Activated CD8-positive, alpha-beta memory T cell treated with anti-CD3 and anti-CD28 coated beads, Interleukin-2, amount 50 U/mL, for 24 hours (primary cell): Measurements from ENCODE around the gene SLMAP.

Experiments
- DNase-seq: peaks from one replicate; pipeline ENCODE4 v3.0.0-alpha.2; 2020; ENCODE audit errors: extremely low read depth

The SLMAP gene

GRCh38 chr3:57943525-57944495 lies 187.7 kb downstream of the SLMAP start:
- DNase-seq = no peak

GRCh38 chr3:57946970-57947381 lies 190.9 kb downstream of the SLMAP start:
- DNase-seq = no peak

- DNase-seq = no peak
These were observed 192.1 kb downstream of the SLMAP start for GRCh38 chr3:57948080-57948671.

- DNase-seq = no peak
These were observed 192.7 kb downstream of the SLMAP start for GRCh38 chr3:57948781-57949242.

- DNase-seq = no peak
These were observed 193.2 kb downstream of the SLMAP start for GRCh38 chr3:57949344-57949743.

- no peak for DNase-seq
These were observed 193.9 kb downstream of the SLMAP start for GRCh38 chr3:57949785-57950615.

GRCh38 chr3:57951066-57951882 lies 195.2 kb downstream of the SLMAP start:
- no peak for DNase-seq

GRCh38 chr3:57952208-57952631 lies 196.1 kb downstream of the SLMAP start:
- no peak for DNase-seq

- DNase-seq = no peak
These were observed 196.5 kb downstream of the SLMAP start for GRCh38 chr3:57952651-57953050.

GRCh38 chr3:57953576-57953975 lies 197.5 kb downstream of the SLMAP start:
- DNase-seq = no peak

- no peak for DNase-seq
These were observed 200.2 kb downstream of the SLMAP start for GRCh38 chr3:57956119-57956832.

GRCh38 chr3:57956833-57957174 lies 200.7 kb downstream of the SLMAP start:
- DNase-seq = no peak

- no peak for DNase-seq
These were observed 201.7 kb downstream of the SLMAP start for GRCh38 chr3:57957824-57958223.

- no peak for DNase-seq
These were observed 202.7 kb downstream of the SLMAP start for GRCh38 chr3:57958642-57959422.

- no peak for DNase-seq
These were observed 203.5 kb downstream of the SLMAP start for GRCh38 chr3:57959423-57960173.

GRCh38 chr3:57960174-57960505 lies 204.0 kb downstream of the SLMAP start:
- no peak for DNase-seq

- no peak for DNase-seq
These were observed 205.2 kb downstream of the SLMAP start for GRCh38 chr3:57961177-57961827.

GRCh38 chr3:57961828-57962447 lies 205.8 kb downstream of the SLMAP start:
- no peak for DNase-seq
